UCSD-AML1 (cell line): Measurements from ENCODE around the gene CCDC150.
"Not testable (repeated sequence)": the region's sequence is repeated elsewhere in the genome, so short reads cannot be mapped to it uniquely, and the experiment has no call there.

ENCODE experiments used
- DNase-seq: peaks from one replicate; lab custom pipeline; 2025; ENCODE audit not compliant: unreplicated experiment; lab: John Stamatoyannopoulos, UW

CCDC150 gene

DNA sequence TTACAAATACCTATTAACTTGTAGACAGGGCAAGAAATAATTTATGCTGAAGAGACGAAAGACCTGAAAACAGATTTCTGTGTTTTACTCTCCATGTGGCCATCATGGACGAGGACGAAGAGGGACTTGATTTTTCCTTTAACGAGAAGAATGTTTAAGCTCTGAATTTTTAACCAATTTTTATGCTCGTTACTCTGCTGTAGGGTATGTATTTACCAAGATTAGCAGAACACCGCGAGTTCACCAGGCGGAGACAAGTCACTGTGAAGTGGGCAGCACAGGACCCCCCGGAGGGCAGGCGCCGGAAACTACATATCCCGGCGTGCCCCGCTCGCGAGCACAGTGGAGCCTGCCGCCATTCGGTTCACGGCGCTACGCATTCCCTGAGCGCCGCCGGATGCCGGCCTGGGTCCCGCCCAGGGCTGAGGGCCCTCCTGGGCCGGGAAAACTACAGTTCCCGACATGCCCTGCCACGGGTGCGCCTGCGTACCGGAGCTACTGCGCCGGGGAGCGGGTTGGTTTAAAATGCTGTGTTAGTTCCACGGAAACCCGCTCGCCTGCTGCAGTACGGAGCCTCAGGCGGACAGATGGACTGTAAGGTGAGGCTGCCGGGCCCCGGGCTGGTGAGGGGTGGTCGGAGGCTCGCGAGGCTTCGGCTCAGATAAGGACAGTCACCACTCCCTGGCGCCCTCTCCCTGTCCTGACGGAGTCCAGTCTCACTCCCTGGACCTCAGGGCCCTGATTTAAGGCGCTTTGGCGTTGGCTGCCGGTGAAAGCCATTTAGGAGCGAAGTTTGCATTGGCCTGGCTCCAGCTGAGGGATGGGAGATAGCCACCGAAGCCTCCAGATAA, at the start of gene CCDC150:
CCDC150 (plus strand) TSS at position 536 of the 851 bp plus-strand sequence; CDS start at position 588, 52 bp downstream.
- peak; percentile 94 for DNase-seq

- DNase-seq: no peak
Observed at GRCh38 chr2:196590286-196590685, 49.2 kb upstream of the CCDC150 start.

GRCh38 chr2:196591004-196591403, 48.5 kb upstream of the CCDC150 start:
- no peak for DNase-seq

- DNase-seq: no peak
Observed at GRCh38 chr2:196591621-196592022, 47.9 kb upstream of the CCDC150 start.

DNA sequence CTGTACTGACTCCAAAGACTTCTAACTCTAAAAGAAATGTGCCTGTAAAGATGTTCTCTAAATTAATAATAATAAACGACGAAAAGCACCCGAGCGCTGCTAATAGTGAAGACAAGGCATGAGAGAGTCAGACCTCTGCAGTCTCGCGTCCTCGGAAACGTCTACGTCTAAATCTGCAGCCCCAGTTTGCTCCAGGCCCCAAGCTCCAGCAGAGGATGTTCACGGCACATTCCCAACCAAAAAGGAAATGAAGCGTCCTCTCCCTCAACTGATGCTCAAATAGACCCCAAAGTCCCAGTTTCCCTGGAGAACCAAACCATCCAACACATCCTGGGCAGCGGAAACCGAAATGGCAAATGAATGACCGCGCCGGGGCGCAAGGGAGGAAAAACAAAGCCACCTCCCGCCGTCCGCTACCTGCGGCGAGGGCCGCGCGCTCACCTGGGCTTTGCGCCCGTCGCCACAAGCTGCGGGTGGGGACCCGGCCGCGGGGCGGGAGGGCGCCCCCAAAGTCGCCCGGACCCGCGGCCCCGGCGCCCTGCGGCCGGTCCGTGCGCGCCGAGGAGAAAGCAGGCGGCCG, 47.1 kb upstream of the CCDC150 start:
- DNase-seq: no peak

DNA sequence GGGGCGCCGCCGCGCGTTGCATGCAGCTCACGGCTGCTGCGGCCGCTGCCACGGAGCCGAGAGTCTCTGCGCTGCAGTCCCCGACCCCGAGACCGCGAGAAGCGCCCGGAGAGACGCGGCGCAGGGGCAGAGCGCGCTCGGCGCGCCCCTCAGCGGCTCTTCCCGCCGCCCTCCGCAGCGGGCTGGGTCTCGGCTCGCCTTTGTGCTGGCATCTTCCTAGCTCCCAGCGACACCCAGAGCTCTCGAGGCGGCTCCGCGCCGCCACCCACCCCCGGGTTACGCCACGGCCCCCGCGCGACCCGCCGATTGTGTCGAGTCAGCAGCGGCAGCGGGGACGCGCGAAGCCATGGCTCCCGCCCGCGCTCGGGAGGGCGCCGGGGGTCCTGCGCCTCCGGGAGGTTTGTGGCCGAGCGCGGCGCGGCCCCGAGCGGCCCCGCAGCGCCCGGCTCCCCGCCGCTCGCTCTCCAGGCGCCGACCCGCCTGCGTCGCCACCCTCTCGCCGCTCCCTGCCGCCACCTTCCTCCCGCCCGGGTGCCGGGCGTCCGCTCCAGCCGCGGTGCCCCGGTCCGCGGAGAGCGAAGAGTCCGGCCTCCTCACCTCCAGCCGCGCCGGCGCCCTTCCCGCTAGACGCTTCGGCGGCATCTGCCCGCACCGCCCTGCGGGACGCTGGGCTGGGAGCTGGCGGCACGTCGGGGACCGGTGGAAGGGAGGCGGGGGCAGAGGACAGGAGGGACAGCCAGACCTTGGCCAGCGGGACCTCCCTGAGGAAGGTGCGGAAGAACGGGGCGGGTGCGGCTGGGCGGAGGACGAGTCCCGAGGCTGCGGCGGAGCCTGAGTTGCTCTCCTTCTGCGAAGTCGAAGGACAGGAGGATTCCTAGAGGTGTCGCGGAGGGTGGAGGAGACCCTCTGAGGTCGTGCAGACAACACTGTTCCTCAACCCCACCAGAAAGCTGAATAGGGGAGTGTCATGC, 46.3 kb upstream of the CCDC150 start, which contains the start of gene HECW2:
HECW2 (minus strand) TSS at position 644 of the 971 bp plus-strand sequence.
- DNase-seq: no peak

- no peak for DNase-seq
Observed at GRCh38 chr2:196594158-196594557, 45.4 kb upstream of the CCDC150 start.

- DNase-seq: no peak
Observed at GRCh38 chr2:196597531-196597930, 42.0 kb upstream of the CCDC150 start.

GRCh38 chr2:196598412-196598811, 41.1 kb upstream of the CCDC150 start:
- no peak for DNase-seq

GRCh38 chr2:196598846-196599245, 40.7 kb upstream of the CCDC150 start:
- DNase-seq: no peak

DNA sequence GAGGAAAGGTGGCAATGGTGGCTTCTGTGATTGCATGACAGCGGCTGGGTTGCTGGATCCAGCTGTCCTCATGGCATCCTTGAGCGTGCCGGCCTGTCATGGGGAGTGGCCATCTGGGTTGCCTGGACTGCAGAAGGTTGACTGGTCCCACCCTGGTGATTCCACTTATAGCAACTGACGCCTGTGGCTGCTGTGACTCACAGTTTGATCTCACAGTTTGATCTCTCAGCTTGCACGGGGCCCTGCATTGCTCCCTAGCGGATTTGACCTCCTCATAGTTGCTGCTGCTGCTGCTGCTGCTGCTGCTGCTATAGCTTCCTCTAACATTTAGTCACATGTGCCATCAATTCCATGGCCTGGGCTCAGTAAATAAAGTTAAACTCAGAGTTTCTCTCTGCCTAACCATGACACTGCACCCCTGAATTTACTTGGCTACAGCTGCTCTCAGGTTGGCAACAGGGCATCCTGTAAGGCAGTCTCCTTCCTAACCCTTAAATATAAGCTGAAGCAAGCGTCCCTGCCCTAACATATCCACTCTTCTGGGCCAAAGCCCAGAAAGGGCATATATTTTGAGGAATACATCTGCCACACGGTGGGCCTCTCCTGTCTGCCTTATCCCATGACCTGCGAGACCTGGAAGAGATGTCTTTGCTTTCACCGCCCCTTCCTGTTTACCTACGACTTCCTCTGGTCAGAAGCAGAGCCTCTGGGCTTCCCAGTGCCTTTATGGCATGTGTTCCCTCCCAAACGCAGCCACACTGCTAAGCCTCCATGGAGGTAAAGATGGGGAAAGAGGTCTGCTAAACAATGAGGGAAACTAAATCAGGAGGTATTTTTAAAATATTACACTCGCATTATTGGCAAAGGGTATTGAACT, 37.8 kb upstream of the CCDC150 start:
- DNase-seq: no peak

DNA sequence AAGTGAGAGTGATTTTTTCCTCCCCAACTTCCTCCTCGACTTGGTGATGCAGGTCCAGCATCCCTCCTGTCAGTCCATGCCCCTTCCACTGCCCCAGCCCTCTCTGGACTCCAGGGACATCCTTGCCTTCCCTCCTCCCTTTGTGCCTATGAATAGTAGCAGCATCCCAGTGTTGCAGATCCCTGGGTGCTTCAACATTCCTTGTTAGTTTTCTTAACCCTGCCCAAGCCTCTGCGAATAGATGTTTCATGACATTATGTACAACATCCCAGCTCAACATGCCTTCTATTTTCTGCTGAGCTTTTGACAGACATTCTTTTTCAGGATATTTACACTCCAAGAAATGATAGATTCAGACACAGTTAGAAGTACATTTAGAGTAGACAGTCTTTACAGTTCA, 35.3 kb upstream of the CCDC150 start:
- no peak for DNase-seq

- DNase-seq: no peak
Observed at GRCh38 chr2:196606516-196606915, 33.0 kb upstream of the CCDC150 start.

DNA sequence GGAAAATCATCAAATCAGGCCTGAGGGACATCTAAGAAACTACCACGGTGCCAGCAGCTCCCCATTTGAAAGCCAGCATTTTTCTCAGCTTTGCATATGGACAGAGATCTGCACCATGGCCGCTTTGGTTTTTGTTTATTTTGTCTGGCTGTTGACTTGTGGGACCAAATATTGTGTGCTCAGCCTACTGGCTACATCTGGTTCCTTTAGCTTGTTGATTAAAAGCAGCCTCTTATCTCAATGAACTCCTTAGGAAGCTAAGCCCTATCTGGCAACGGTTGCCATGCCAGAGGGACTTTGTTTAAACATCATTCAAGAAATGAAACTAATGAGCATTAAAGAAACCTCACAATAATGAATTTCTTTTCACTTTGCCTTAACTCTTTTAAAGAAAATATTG, 32.4 kb upstream of the CCDC150 start:
- DNase-seq: no peak

DNA sequence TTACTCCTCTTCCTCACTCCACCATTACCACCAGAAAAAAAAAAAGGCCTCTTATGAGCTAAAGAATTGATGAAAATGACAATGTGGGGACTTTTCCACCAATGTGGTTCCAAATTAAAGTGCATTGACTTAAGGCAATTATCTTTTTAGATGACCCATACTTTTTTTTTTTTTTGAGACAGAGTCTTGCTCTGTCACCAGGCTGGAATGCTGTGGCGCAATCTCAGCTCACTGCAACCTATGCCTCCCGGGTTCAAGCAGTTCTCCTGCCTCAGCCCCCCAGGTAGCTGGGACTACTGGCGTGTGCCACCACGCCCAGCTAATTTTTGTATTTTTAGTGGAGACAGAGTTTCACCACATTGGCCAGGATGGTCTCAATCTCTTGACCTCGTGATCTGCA, 31.6 kb upstream of the CCDC150 start:
- not testable (repeated sequence) for DNase-seq

- no peak for DNase-seq
Observed at GRCh38 chr2:196609806-196610205, 29.7 kb upstream of the CCDC150 start.

- DNase-seq: no peak
Observed at GRCh38 chr2:196610796-196611195, 28.7 kb upstream of the CCDC150 start.

GRCh38 chr2:196613302-196613701, 26.2 kb upstream of the CCDC150 start:
- no peak for DNase-seq

DNA sequence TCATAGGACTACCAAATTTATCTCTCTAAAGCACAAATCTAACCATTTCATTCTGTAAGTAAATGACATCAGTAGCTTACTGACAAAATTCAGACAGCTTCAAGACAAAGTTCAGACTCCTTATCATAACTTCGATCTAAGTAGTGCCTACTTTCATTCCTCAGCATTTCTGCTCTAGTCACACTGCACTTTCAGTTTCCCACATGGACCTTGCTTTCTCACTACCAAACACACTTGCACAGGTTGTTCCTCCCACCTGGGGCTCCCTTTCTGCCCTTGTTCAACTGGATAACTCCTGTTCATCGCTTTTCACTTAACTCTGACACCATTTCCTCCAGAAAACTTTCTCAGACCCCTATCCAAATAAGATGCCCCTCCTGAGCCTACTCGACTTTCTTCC, 22.1 kb upstream of the CCDC150 start:
- no peak for DNase-seq

DNA sequence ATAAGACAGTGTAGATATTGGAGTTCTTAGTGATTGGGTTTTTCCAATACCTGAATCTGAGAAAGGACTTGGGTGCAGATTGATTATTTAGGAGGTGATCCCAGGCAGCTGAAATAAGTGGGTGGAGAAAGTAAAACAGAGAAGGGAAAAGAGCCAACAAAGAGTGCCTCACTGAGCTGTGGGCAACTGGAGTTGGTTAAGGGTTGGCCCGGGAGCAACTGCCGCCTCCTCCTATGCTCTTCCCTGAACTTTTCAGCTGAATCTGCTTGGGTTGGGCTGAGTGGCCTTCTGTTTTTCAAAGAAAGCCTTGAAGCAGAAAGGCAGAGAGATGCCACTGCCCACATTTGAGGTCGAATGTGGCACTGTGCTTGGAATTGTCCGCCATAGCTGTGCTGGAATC, 20.9 kb upstream of the CCDC150 start:
- DNase-seq: no peak
